ENCODE data around the gene MRPS18A. TPM values are rescaled to one million over a fixed set of nuclear protein-coding genes. Genes with fewer than 3 reads are reported as not detected.

MRPS18A gene
- total and polyA plus RNA-seq, 2 donors (not counting 3 experiments of a cell fraction or from before 2014, with no cell fraction given): 39.8 to 83.8 TPM

GRCh38 chr6:43624786-43625288, 62.8 kb downstream of the MRPS18A start:
- no peak for DNase-seq (ENCODE audit: low read depth, low spot score)
- H3K36me3 ChIP-seq (ENCODE audit: control insufficient read depth in 2 of 2, extremely low read depth in 1 of 2, insufficient read depth in 2 of 2, low read length in 2 of 2): peaks cover 16 to 42% of the 10 kb centered on the region in 2 experiments
- peaks cover 22% of the 10 kb centered on the region for H3K4me1 ChIP-seq (ENCODE audit: control insufficient read depth, extremely low read depth, insufficient read depth, low read length)
- peaks cover 27% of the 10 kb centered on the region for H3K79me2 ChIP-seq (ENCODE audit: control insufficient read depth, insufficient read depth, low read length)
- no TSS peak for BruUV-seq (replicated peaks)
- no peak overlapping the region for H3K4me2 ChIP-seq (ENCODE audit: insufficient read depth, low read length)
- H3K27ac ChIP-seq (ENCODE audit: insufficient read depth, low read depth, low read length): no peak overlapping the region
- FAIRE-seq: no peak
- H3K4me3 ChIP-seq (replicated peaks in 1 of 3; ENCODE audit: insufficient read depth in 1 of 3, low read depth in 1 of 3, low read length in 3 of 3): no peak overlapping the region
- TF ChIP-seq MYC (IDR thresholded peaks at IDR 0.05; ENCODE audit: low read depth, low read length) (no peak), EZH2 (IDR thresholded peaks at IDR 0.05; ENCODE audit: borderline replicate concordance, low read depth, low read length, severe bottlenecking) (no peak), MAX (IDR thresholded peaks at IDR 0.05; ENCODE audit: insufficient read depth, insufficient read length) (no peak), POLR2A (IDR thresholded peaks at IDR 0.05; ENCODE audit: low read depth, low read length) (no peak)
- H3K9me3 ChIP-seq (replicated peaks; ENCODE audit: control insufficient read depth, insufficient read depth, low read length): no peaks in the 10 kb centered on the region
- no peaks in the 10 kb centered on the region for H4K20me1 ChIP-seq (replicated peaks; ENCODE audit: control insufficient read depth, extremely low read depth, insufficient read depth, low read length)
- no peaks in the 10 kb centered on the region for H3K9me1 ChIP-seq (replicated peaks; ENCODE audit: control insufficient read depth, extremely low read depth, insufficient read depth, low read length)
- intact Hi-C loops (cut with micrococcal nuclease): loop anchor here (5.0 kb wide), 1 partner anchor 198 kb away; the partner anchor contains the start of gene ABCC10
- ChIA-PET POLR2A (no interaction called here), CTCF (no interaction called here)
- H2AFZ ChIP-seq (ENCODE audit: low read depth, low read length): no peak overlapping the region
- no peaks in the 10 kb centered on the region for H3K27me3 ChIP-seq (ENCODE audit: control insufficient read depth in 2 of 2, insufficient read depth in 2 of 2, low read length in 2 of 2)
- dilution Hi-C loops (cut with MboI; ENCODE audit: extremely low pct_ligation_motif_present, low sequenced_read_pairs): no loop called here
- H3K9ac ChIP-seq (replicated peaks; ENCODE audit: extremely low read depth, insufficient read depth, low read length): no peak overlapping the region

GRCh38 chr6:43623880-43624785, 63.5 kb downstream of the MRPS18A start:
- no peak overlapping the region for H3K27ac ChIP-seq (ENCODE audit: insufficient read depth, low read depth, low read length)
- peaks cover 16 to 45% of the 10 kb centered on the region in 2 experiments for H3K36me3 ChIP-seq (ENCODE audit: control insufficient read depth in 2 of 2, extremely low read depth in 1 of 2, insufficient read depth in 2 of 2, low read length in 2 of 2)
- dilution Hi-C loops (cut with MboI; ENCODE audit: extremely low pct_ligation_motif_present, low sequenced_read_pairs): no loop called here
- FAIRE-seq (no peak), DNase-seq (ENCODE audit: low read depth, low spot score) (no peak)
- H4K20me1 ChIP-seq (replicated peaks; ENCODE audit: control insufficient read depth, extremely low read depth, insufficient read depth, low read length): no peaks in the 10 kb centered on the region
- H3K79me2 ChIP-seq (ENCODE audit: control insufficient read depth, insufficient read depth, low read length): peaks cover 27% of the 10 kb centered on the region
- no peaks in the 10 kb centered on the region for H3K9me1 ChIP-seq (replicated peaks; ENCODE audit: control insufficient read depth, extremely low read depth, insufficient read depth, low read length)
- H3K9me3 ChIP-seq (replicated peaks; ENCODE audit: control insufficient read depth, insufficient read depth, low read length): no peaks in the 10 kb centered on the region
- TF ChIP-seq GATA2 (IDR thresholded peaks at IDR 0.05; ENCODE audit: insufficient read depth, insufficient read length, low read depth, low read length): no peak
- TF ChIP-seq EZH2 (IDR thresholded peaks at IDR 0.05; ENCODE audit: borderline replicate concordance, low read depth, low read length, severe bottlenecking): no peak
- H3K4me3 ChIP-seq (replicated peaks in 1 of 3; ENCODE audit: insufficient read depth in 1 of 3, low read depth in 1 of 3, low read length in 3 of 3): no peak overlapping the region
- intact Hi-C loops (cut with micrococcal nuclease): no loop called here
- POLR2A ChIA-PET: no interaction called here
- H3K4me2 ChIP-seq (ENCODE audit: insufficient read depth, low read length): no peak overlapping the region
- CTCF ChIA-PET: no interaction called here
- peaks cover 20% of the 10 kb centered on the region for H3K4me1 ChIP-seq (ENCODE audit: control insufficient read depth, extremely low read depth, insufficient read depth, low read length)
- no peak overlapping the region for H2AFZ ChIP-seq (ENCODE audit: low read depth, low read length)
- H3K9ac ChIP-seq (replicated peaks; ENCODE audit: extremely low read depth, insufficient read depth, low read length): no peak overlapping the region
- BruUV-seq (replicated peaks): no TSS peak
- H3K27me3 ChIP-seq (ENCODE audit: control insufficient read depth in 2 of 2, insufficient read depth in 2 of 2, low read length in 2 of 2): no peaks in the 10 kb centered on the region
